Cardiac muscle cell (in vitro differentiated cells and primary cell): ENCODE results near the gene REPS1. TPM values are rescaled to one million over a fixed set of nuclear protein-coding genes. Genes with fewer than 3 reads are reported as not detected.

ENCODE experiments used
- DNase-seq, 2 donors: peaks; one replicate each; pipeline versions ENCODE4 v3.0.0 to v3.0.0-alpha.2; 2010 to 2017; ENCODE audit warnings: low read depth in 1 of 2, low spot score in 1 of 2
- H3K27ac ChIP-seq: fragments of 200-600 bp; sonication (generic); 2 replicates; pipeline ENCODE4 v1.5.1; 2016
- H3K27me3 ChIP-seq: fragments of 200-600 bp; sonication (generic); 2 replicates; pipeline ENCODE4 v1.6.0; 2016; ENCODE audit warnings: control low read depth
- H3K36me3 ChIP-seq: fragments of 200-600 bp; sonication (generic); 2 replicates; pipeline ENCODE4 v1.5.1; 2016; ENCODE audit warnings: control low read depth
- H3K4me1 ChIP-seq: fragments of 200-600 bp; sonication (generic); 2 replicates; pipeline ENCODE4 v1.8.1; 2017; ENCODE audit warnings: low read depth, mild to moderate bottlenecking, mixed run types
- H3K4me3 ChIP-seq: fragments of 200-600 bp; sonication (generic); 2 replicates; pipeline ENCODE4 v1.5.1; 2016; ENCODE audit warnings: mild to moderate bottlenecking
- H3K9me3 ChIP-seq: fragments of 200-600 bp; sonication (generic); 2 replicates; pipeline ENCODE4 v1.5.1; 2017; ENCODE audit warnings: low read depth, mild to moderate bottlenecking, control low read depth
- CTCF ChIP-seq: IDR thresholded peaks from 2 replicates; pipeline ENCODE4 v1.5.1; 2012; ENCODE audit warnings: low read depth, mild to moderate bottlenecking, low read length
- polyA plus RNA-seq: library from polyadenylated mRNA; unstranded; fragments of >200 nt; fragmentation: Nextera tagmentation; extraction: Ambion mirVana; gene quantifications from 2 replicates; pipeline ENCODE4 v1.2.1, GENCODE V29; 2016
- total RNA-seq: library from RNA; depleted of rRNA; stranded (reverse); fragments of >200 nt; gene quantifications from 2 replicates; pipeline ENCODE4 v1.2.3, GENCODE V29; 2016

The REPS1 gene
- total and polyA plus RNA-seq, 2 experiments from 2014 or later, result 30.5 to 49.5 TPM

GRCh38 chr6:138857775-138858174, 130.3 kb downstream of the REPS1 start:
- TF ChIP-seq CTCF, result no peak
- Histone ChIP-seq H3K27ac (no peak overlapping the region), H3K36me3 (no peaks in the 10 kb centered on the region), H3K4me3 (no peak overlapping the region), H3K4me1 (no peaks in the 10 kb centered on the region), H3K9me3 (no peaks in the 10 kb centered on the region), H3K27me3 (no peaks in the 10 kb centered on the region)
- DNase-seq, result no peak

GRCh38 chr6:138856654-138857053, 131.4 kb downstream of the REPS1 start:
- peak in 1 of 2 donors; percentile 23 for DNase-seq
- no peaks in the 10 kb centered on the region for H3K36me3 ChIP-seq
- H3K27me3 ChIP-seq, result no peaks in the 10 kb centered on the region
- TF ChIP-seq CTCF, result no peak
- no peak overlapping the region for H3K27ac ChIP-seq
- H3K4me1 ChIP-seq, result no peaks in the 10 kb centered on the region
- no peak overlapping the region for H3K4me3 ChIP-seq
- H3K9me3 ChIP-seq, result no peaks in the 10 kb centered on the region

Other genes with a start within 250 kb of the REPS1 start
- gene CCDC28A, start 214.5 kb downstream of the REPS1 start, total RNA-seq, result 6.3 and 6.4 TPM in 2 replicates
- 15.2 and 17.9 TPM in 2 replicates for gene CCDC28A, start 214.5 kb downstream of the REPS1 start, polyA plus RNA-seq
- gene ECT2L, start 192.2 kb downstream of the REPS1 start, total RNA-seq, result not detected in 2 replicates
- 0.04 TPM in 1 of 2 replicates, not detected in the other for gene ECT2L, start 192.2 kb downstream of the REPS1 start, polyA plus RNA-seq
- gene ABRACL, start 40.5 kb upstream of the REPS1 start, total RNA-seq, result 9.8 and 12.0 TPM in 2 replicates
- gene ABRACL, start 40.5 kb upstream of the REPS1 start, polyA plus RNA-seq, result 33.0 and 37.8 TPM in 2 replicates
- 12.7 and 24.4 TPM in 2 replicates for gene HECA, start 146.8 kb upstream of the REPS1 start, total RNA-seq
- gene HECA, start 146.8 kb upstream of the REPS1 start, polyA plus RNA-seq, result 8.7 and 19.6 TPM in 2 replicates